Left renal pelvis (tissue), 4 donors: ENCODE data around the gene CCSER2. TPM values are rescaled to one million over a fixed set of nuclear protein-coding genes. Genes with fewer than 3 reads are reported as not detected.

ENCODE experiments used
- DNase-seq, 4 donors: peaks; one replicate each; pipeline ENCODE4 v3.0.0-alpha.2; 2013; ENCODE audit warnings: low read depth in 4 of 4, low spot score in 3 of 4
- polyA plus RNA-seq, 4 donors: library from polyadenylated mRNA; unstranded; fragments of 120-200 nt; gene quantifications; one replicate each; pipeline ENCODE4 v1.2.1, GENCODE V29; 2013; ENCODE audit not compliant: insufficient read length in 4 of 4

The CCSER2 gene
- polyA plus RNA-seq, 4 donors: 26.2 to 37.1 (median 32.7) TPM

DNA sequence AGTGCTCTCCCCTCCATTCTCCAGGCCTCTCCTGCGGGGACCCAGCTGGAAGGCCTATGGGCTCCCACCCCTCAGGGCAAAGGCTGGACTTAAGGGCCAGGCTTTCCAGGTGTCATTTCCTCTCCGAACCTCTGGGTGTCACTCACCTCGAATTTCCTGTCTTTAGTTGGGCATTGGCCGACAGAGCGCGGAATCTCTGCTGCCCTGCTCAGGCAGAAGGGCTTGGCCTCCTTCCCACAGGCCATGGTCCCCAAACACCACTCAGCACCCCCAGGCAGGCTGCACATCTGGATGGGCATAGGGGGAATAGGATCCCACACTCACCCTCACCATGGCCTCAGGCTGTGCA, 212.9 kb downstream of the CCSER2 start:
- DNase-seq: no peak

DNA sequence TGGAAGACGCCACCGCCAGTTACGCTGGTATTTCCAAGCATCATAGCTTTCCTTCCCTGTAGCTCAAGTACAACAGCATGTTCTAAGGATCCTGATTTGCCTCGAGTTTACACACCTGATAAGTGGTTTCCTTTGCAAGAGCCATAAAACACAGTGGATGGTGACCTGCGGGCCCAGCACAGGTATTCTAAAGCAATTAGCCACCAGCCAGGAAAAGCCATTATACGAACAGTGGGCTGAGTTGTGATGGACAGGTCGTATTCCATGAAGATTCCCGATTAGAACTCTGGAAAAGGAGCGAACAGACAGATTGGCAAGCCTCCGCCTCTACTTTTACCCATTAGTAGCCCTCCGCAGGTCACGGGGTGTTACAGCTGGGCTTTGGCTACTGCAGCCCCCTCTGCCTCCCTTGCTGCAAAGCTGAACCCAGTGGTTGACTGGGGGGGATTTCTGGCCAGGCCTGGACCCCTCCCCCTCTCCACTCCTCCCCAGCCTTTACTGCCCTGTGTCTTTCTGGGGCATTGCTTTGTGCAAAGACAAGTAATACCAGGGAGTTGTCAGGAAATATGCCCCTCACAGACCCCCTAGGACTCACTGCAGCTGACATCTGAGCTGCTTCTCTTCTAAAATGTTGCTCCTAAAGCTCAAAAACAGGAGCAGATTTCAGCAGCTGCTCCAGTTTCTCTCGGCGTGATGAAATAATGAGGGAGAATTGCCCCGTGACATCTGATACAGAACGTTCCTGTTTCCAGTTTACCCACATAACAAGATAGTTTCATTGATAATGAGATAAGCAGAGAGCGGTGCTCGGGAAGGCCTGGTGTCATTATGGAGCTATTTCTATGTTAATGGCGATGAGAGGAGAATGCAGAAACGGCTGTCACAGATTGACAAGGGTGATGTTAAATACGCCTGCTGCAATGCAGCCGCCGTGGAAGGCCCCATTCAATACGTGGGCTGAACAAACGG, 214.4 kb downstream of the CCSER2 start:
- DNase-seq: no peak

DNA sequence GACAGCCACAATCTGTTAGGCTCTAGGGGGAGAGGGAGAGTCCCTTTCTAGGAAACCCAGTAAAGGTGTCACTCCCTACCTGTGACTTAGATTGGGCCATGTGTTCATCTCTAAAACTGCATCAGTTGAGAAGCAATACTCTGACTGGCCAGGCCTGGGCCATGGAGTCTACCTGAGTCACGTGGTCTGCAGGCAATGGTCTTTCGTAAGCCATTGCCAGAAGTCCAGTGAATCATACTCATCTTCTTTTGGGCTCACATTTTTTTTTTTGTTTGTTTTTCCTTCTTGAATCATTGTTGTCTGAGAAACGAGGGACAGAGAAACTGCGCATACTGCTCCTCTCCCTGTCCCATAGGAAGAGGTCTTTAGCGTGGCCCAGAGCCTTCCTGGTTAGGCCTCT, 215.6 kb downstream of the CCSER2 start:
- DNase-seq: no peak

DNA sequence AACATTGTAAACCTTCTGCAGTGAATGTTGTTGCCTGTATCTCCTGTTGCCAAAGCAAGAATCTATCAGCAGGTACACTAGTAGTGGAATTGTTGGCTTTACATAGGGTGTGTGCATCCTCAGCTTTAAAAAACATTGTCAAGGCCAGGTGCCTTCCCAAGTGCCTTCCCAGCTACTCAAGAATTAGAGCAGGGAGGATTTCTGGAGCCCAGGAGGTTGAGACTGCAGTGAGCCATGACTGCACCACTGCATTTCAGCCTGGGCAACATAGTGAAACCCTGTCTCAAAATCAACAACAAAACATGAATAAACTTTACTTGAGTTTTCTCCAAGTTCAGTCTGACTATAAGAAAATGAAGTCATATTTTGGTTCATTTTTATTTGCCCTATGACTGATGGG, 217.3 kb downstream of the CCSER2 start:
- no peak for DNase-seq

DNA sequence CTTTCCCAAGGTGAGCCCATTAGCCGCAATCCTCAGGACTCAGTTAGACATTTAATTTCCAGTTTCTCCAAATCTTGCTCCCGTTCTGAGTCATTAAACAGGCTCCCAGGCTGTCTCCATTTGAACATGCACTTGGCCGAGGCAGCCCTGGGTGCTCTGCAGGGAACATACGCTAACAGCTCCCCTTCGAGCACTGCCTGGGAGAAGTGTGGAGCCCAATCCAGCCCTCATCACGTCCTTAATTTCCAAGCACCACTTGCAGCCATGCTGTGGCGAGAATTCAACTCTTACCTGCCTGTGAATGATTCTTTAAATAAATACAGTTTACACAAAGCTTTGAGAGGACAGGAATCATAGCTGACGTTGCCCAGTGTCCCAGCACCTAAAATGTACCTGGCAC, 218.2 kb downstream of the CCSER2 start:
- no peak for DNase-seq

DNA sequence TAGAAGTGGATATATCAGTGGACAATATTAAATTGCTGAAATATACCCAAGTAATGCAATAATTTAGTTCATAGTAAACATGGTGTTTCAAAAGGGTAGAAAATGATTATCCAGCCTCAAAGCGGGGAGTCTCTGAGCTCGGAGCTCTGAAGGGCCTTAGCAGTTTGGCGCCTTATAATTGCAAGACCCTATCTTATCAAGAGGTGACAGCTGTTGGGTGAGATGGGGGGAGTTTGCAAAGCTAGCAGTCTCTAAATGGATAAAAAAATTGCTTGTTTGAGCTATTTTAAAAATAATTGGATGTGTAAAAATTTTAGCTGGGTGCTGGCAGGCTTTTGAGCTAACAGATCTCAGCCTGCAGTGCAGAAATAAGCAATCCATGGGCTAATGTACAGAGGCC, 219.2 kb downstream of the CCSER2 start:
- no peak for DNase-seq

DNA sequence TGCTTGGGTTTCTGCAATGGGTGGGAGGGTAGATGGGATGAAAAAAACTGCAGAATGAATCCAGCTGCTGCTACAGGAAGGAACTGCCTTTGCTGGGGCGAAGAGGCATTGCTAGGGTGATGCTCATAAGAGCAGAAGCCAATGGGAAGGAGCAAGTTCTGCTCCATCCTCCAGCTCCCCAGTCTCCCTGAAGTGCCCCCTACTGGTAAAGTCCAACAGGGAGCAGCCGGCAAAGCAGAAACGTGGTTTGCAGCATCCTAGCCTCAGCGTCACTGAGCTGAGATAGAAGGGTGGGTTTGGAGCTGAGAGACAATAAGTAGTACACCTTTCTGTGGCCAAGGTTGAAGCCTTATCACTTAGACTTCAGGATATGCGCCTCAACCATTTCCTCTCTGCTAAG, 220.5 kb downstream of the CCSER2 start:
- no peak for DNase-seq

DNA sequence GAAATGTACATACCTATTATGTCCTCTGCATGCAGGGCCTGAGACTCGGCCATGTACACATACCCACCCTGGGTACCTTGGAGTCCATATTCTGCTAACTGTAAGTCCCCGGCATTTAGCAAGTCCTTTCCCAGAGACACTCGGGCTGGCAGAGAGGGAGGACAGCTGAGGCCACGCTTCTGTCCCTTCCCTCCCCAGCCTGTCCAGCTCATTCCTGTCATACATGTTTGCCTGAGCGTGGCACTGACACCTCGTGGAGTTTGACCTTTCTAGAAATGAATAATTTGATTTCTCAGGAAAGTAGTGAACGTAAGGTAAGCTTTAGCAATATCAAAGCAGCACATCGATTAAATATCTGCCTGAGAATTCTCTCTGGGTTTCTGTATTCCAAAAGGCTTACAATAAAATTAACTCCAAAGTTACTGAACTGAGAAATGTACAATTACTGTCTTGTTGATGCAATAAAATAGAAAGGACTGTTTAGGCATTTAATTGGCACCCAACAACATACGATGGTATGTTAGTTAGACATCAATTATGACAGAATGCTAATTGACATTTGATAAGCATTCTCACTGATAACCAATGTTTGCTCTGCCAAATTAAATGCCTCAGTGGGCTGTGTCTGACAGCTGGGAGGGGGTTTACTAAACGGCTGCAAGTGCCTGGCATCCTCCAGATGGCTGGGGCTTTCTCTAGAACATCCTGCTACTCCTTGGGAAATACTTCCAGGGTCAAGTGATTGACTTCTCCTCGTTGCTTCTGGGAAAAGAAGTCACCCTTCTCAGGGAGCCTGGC, 221.2 kb downstream of the CCSER2 start:
- no peak for DNase-seq

DNA sequence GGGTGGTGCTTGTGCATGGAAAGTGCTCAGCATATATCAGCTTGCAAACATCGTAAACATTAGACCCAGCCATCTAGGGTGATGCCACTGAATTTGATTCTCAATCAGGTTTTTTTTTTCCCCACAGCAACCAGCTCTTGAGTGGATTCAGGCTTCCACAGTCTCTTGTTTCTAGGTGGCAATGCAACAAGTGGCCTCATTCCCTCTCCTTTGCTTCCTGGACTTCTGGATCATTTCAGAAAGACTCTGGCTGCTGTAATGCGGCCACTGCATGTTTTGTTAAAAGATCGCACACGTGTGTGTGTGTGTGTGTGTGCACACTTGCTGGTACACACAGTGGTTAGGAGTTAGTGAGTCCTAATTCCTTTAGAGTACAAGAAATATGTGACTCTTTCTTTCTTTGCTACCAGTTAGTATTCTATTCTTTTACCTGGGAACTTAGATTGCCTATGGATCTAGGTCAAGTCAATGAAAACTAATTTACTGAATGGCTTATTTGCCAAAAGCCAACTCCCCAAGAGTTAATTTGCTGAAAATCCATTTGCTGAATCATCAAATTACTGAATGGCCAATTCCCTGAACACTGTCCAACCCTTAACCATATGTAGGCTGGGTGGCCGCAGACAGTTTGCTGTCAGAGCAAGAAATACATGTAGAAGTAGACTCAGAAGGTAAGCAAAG, 222.5 kb downstream of the CCSER2 start:
- DNase-seq: no peak

DNA sequence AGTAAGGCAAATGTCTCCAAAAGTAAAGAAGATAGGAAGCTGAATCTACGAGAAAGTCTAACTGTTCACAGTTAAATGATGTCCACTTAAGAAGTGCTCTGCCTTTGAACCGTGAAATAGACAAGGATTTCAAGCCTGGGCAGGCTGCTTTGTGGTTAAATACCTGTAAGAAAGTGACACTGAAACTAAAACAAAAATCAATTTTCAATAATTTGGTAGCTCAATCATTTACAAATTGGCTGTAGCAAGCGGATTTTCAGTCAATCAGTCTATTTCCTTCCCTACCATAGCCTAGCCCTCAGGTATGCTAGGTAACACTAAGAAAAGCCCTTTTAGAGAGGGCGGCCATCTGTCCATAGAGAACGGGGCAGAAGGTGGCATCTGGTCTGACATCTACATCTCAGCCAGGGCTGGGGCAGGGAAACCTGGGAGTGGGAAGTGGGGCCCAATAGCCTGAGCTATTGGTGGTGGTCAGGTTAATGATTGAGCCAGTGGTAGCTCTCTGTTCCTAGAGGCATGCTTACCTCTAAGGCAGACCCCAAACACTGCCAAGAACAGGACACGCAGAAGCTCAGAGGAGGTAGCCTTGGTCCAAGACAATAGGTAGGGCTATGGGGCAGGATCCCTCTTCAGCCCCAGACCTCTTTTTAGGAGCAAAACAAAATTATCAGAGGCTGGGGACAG, 223.2 kb downstream of the CCSER2 start:
- DNase-seq: no peak

DNA sequence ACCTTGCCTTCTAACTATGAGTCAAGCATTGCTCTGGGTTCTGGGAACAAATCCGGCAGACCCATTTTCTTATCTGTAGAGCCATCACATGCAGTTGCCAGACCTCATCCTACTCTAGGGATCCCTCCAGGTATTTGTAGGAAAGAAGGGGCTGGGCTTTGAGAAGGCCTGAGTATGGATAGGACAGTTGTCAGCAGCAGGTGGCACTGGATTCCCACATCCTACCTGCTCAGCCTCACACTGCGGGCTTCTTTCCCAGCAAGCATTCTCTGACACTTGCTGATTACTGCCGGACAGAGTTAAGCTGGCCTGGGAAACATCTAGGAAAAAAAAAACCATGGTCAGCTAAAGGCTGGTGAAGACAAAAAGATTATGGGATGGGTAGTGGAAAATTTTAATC, 224.1 kb downstream of the CCSER2 start:
- DNase-seq: no peak

DNA sequence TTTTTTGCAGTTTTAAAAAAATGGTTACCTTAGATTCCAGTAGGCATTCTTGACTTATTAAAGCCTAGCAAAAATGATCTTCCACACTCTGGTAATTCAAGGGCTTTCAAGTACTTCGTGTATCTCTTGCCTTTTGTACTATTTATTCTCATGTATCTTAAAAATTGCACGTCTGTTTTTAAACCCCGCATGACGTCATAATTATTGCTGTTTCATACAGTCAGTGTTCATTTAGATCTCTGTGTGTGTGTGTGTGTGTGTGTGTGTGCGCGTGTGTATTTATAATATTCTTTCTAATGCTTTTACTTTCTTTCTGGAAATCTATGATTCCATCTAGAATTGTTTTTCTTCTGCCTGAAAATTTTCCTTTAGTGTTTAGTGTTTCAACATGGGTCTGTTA, 234.2 kb downstream of the CCSER2 start:
- DNase-seq: no peak

DNA sequence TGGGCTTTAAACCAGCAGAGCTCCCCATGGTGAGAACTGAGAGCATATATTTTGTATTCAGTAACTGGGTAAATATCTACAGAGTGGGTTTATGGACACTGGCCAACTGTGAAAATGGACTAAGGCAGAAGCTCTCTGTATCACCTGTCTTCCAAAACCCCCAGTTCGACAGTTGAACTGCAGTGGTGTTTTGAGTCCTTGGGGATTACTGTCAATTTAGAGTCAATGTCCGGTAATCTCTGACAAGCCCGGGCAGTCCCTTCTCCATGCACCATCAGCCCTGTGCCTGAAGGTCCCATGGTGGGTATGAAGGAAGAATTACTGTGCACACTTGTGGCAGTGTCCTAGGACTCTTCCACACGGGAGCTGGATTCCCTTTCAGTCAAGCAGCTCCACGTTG, 235.0 kb downstream of the CCSER2 start:
- no peak for DNase-seq

DNA sequence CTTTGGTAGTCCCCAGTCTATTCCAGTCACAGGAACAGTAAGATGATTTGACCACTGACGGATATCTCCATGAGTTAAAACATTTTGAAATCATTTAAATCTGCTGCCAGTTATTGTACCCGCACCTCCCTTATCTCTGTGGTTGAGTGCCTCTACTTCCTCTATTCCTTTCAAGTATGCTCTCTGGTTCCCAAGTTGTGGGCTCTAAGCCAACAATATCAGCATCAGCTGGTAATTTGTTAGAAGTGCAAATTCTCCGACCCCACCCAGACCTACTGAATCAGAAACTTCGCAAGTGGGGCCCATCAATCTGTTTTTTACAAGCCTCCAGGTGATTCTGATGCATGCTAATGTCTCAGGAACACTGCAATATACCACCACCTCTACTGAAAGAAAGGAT, 235.5 kb downstream of the CCSER2 start:
- DNase-seq: no peak

DNA sequence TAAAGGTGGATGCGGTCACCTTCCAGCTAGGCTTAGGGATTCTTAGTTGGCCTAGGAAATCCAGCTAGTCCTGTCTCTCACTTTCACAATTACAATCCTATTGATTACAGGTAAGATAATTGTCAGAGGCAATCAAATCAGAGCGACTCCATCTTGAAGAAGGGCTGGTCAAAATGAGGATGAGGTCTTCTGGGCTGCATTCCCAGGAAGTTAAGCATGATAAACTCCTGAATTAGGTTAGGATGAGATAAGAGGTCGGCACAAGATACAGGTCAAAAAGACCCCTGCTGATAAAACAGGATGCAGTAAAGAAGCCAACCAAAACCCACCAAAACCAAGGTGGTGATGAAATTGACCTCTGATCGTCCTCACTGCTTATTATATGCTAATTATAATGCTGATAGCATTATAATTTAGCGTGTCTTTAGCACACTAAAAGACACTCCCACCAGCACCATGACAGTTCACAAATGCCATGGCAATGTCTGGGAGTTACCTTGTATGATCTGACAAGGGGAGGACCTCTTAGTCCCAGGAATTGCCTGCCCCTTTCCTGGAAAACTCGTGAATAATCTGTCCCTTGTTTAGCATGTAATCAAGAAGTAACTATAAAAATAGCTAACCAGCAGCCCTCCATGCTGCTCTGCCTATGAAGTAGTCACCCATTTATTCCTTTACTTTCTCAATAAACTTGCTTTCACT, 237.6 kb downstream of the CCSER2 start:
- no peak for DNase-seq

DNA sequence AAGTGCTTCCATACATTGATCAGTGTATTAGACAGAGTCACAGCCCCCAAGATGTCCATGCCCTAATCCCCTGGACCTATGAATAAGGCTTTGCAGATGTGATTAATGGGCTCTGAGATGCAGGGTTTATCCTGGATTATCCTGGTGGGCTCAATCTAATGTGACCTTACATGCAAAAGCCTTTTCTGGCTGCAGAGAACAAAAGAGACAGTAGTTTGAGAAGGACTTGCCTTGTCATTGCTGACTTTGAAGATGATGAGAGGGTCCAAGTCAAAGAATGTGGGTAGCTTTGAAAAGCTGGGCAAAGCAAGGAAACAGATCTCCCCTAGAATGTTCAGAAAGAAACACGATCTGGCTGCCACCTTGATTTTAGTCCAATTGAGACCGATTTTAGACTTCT, 238.7 kb downstream of the CCSER2 start:
- DNase-seq: no peak
